Measurements from ENCODE around the gene GNG7.

The GNG7 gene

GRCh38 chr19:2479556-2480194 is 222.8 kb downstream of the GNG7 start:
- H4K20me1 ChIP-seq (ENCODE audit: control insufficient read depth, insufficient read depth, low read depth, low read length), result peaks cover 10% of the 10 kb centered on the region; the same call in 1 of the 2 replicates
- no peaks in the 10 kb centered on the region for H3K9me2 ChIP-seq (replicated peaks; ENCODE audit: control insufficient read depth, low read length)
- peaks cover 27% of the 10 kb centered on the region for H3F3A ChIP-seq (ENCODE audit: control insufficient read depth, insufficient read depth)
- H3K4me3 ChIP-seq (ENCODE audit: low read length), result peak overlapping the region; percentile 99
- peaks cover 19% of the 10 kb centered on the region for H3K9me3 ChIP-seq (ENCODE audit: control insufficient read depth, insufficient read depth, low read length)
- H3K4me1 ChIP-seq (ENCODE audit: control insufficient read depth, low read length), result peaks cover 47% of the 10 kb centered on the region
- peaks cover 30% of the 10 kb centered on the region for H3K36me3 ChIP-seq (ENCODE audit: control insufficient read depth, low read length)
- peak overlapping the region; percentile 92 for H3K4me2 ChIP-seq (ENCODE audit: low read length)
- peaks cover 40% of the 10 kb centered on the region for H3K79me2 ChIP-seq (ENCODE audit: control insufficient read depth, low read length)
- H3K27ac ChIP-seq (ENCODE audit: low read depth, low read length), result peak overlapping the region; percentile 93
- TF ChIP-seq EZH2phosphoT487 (IDR thresholded peaks at IDR 0.05; ENCODE audit: borderline replicate concordance, low read length) (no peak), CTCF (IDR thresholded peaks at IDR 0.05; ENCODE audit: low read depth, low read length, poor library complexity, severe bottlenecking) (peak; percentile 69)
- H3K27me3 ChIP-seq (ENCODE audit: control insufficient read depth, low read length), result no peaks in the 10 kb centered on the region

- Histone ChIP-seq H3K4me1 (ENCODE audit: control insufficient read depth, low read length) (peaks cover 44% of the 10 kb centered on the region), H3F3A (ENCODE audit: control insufficient read depth, insufficient read depth) (peaks cover 24% of the 10 kb centered on the region), H4K20me1 (ENCODE audit: control insufficient read depth, insufficient read depth, low read depth, low read length) (peaks cover 10% of the 10 kb centered on the region; the same call in 1 of the 2 replicates), H3K27me3 (ENCODE audit: control insufficient read depth, low read length) (no peaks in the 10 kb centered on the region), H3K79me2 (ENCODE audit: control insufficient read depth, low read length) (peaks cover 40% of the 10 kb centered on the region), H3K9me2 (replicated peaks; ENCODE audit: control insufficient read depth, low read length) (no peaks in the 10 kb centered on the region), H3K4me3 (ENCODE audit: low read length) (peak overlapping the region; percentile 99), H3K4me2 (ENCODE audit: low read length) (peak overlapping the region; percentile 92), H3K36me3 (ENCODE audit: control insufficient read depth, low read length) (peaks cover 30% of the 10 kb centered on the region), H3K9me3 (ENCODE audit: control insufficient read depth, insufficient read depth, low read length) (peaks cover 15% of the 10 kb centered on the region), H3K27ac (ENCODE audit: low read depth, low read length) (peak overlapping the region; percentile 93)
- TF ChIP-seq EZH2phosphoT487 (IDR thresholded peaks at IDR 0.05; ENCODE audit: borderline replicate concordance, low read length) (no peak), CTCF (IDR thresholded peaks at IDR 0.05; ENCODE audit: low read depth, low read length, poor library complexity, severe bottlenecking) (no peak)
Measured at GRCh38 chr19:2478756-2479555, 223.5 kb downstream of the GNG7 start.

GRCh38 chr19:2478278-2478755 is 224.2 kb downstream of the GNG7 start:
- H3K4me2 ChIP-seq (ENCODE audit: low read length), result peak overlapping the region; percentile 92

More at GRCh38 chr19:2478278-2478755, 224.2 kb downstream of the GNG7 start:
- no peaks in the 10 kb centered on the region for H3K9me2 ChIP-seq (replicated peaks; ENCODE audit: control insufficient read depth, low read length)
- H3K4me1 ChIP-seq (ENCODE audit: control insufficient read depth, low read length), result peaks cover 39% of the 10 kb centered on the region
- TF ChIP-seq EZH2phosphoT487 (IDR thresholded peaks at IDR 0.05; ENCODE audit: borderline replicate concordance, low read length), result no peak
- TF ChIP-seq CTCF (IDR thresholded peaks at IDR 0.05; ENCODE audit: low read depth, low read length, poor library complexity, severe bottlenecking), result peak; percentile 51
- peaks cover 30% of the 10 kb centered on the region for H3K36me3 ChIP-seq (ENCODE audit: control insufficient read depth, low read length)
- H3K27me3 ChIP-seq (ENCODE audit: control insufficient read depth, low read length), result no peaks in the 10 kb centered on the region
- H3F3A ChIP-seq (ENCODE audit: control insufficient read depth, insufficient read depth), result peaks cover 24% of the 10 kb centered on the region
- peak overlapping the region; percentile 99 for H3K4me3 ChIP-seq (ENCODE audit: low read length)
- H3K9me3 ChIP-seq (ENCODE audit: control insufficient read depth, insufficient read depth, low read length), result peaks cover 9% of the 10 kb centered on the region
- H3K79me2 ChIP-seq (ENCODE audit: control insufficient read depth, low read length), result peaks cover 40% of the 10 kb centered on the region
- H3K27ac ChIP-seq (ENCODE audit: low read depth, low read length), result peak overlapping the region; percentile 93
- H4K20me1 ChIP-seq (ENCODE audit: control insufficient read depth, insufficient read depth, low read depth, low read length), result peaks cover 10% of the 10 kb centered on the region; the same call in 1 of the 2 replicates

Measured in DOHH2 (cell line).